HepG2 (cell line): ENCODE results near the gene LASP1. TPM values are rescaled to one million over a fixed set of nuclear protein-coding genes. Genes with fewer than 3 reads are reported as not detected.
A peak's percentile ranks its signal among the peaks of the same experiment; 100 is the strongest.

Experiments used
- AHDC1 ChIP-seq: sonication (generic); formaldehyde crosslinking; IDR thresholded peaks from 2 replicates; pipeline ENCODE4 v1.5.1; 2020; ENCODE audit warnings: mild to moderate bottlenecking, missing genetic modification reagents, borderline replicate concordance
- BCL6 ChIP-seq: IDR thresholded peaks from 2 replicates; pipeline ENCODE4 v1.6.1; 2016; ENCODE audit warnings: missing genetic modification reagents, missing compliant biosample characterization
- CBX2 ChIP-seq, 2 experiments: fragments of 200-600 bp in 1 of 2; sonication (generic); formaldehyde crosslinking in 1 of 2; IDR thresholded peaks; 2 replicates each; pipeline versions ENCODE4 v1.7.0 to v1.8.1; 2018 to 2022; ENCODE audit warnings: low read depth in 2 of 2, low read length in 1 of 2, mild to moderate bottlenecking in 1 of 2, missing genetic modification reagents in 1 of 2
- E2F1 ChIP-seq: sonication (generic); formaldehyde crosslinking; IDR thresholded peaks from 2 replicates; pipeline ENCODE4 v1.5.0; 2020; ENCODE audit warnings: missing genetic modification reagents
- JUN ChIP-seq: sonication (generic); formaldehyde crosslinking; IDR thresholded peaks from 2 replicates; pipeline ENCODE4 v1.4.0; 2020; ENCODE audit warnings: mild to moderate bottlenecking, missing genetic modification reagents
- KDM5B ChIP-seq: sonication (generic); formaldehyde crosslinking; IDR thresholded peaks from 2 replicates; pipeline ENCODE4 v1.4.0; 2020; ENCODE audit warnings: missing genetic modification reagents, mild to moderate bottlenecking, borderline replicate concordance
- LCORL ChIP-seq, 2 experiments: fragments of 450-650 bp in 1 of 2; sonication (generic) in 1 of 2; formaldehyde crosslinking in 1 of 2; IDR thresholded peaks; 2 replicates each; pipeline versions ENCODE4 v1.5.0 to v1.6.1; 2017 to 2020; ENCODE audit warnings: antibody characterized with exemption in 1 of 2, missing genetic modification reagents in 1 of 2
- PAXIP1 ChIP-seq: sonication (generic); formaldehyde crosslinking; conservative IDR thresholded peaks from 2 replicates; pipeline ENCODE4 v1.4.0; 2020; ENCODE audit warnings: mild to moderate bottlenecking, missing genetic modification reagents, moderate library complexity
- STAG1 ChIP-seq: sonication (generic); formaldehyde crosslinking; IDR thresholded peaks from 2 replicates; pipeline ENCODE4 v1.4.0; 2020; ENCODE audit warnings: missing genetic modification reagents
- TEAD3 ChIP-seq: optimal IDR thresholded peaks from 2 replicates; pipeline ENCODE3; 2016; ENCODE audit warnings: borderline replicate concordance
- TFE3 ChIP-seq: IDR thresholded peaks from 2 replicates; pipeline ENCODE4 v1.6.1; 2016
- ZNF362 ChIP-seq: sonication (generic); formaldehyde crosslinking; IDR thresholded peaks from 2 replicates; pipeline ENCODE4 v1.4.0; 2020; ENCODE audit warnings: missing genetic modification reagents, mild to moderate bottlenecking, borderline replicate concordance
- polyA plus RNA-seq, 8 experiments: library from polyadenylated mRNA; depleted of rRNA in 3 of 8; stranded (reverse) in 7 of 8; unstranded in 1 of 8; fragments of >200 nt; fragmentation: Illumina TruSeq in 4 of 8; extraction: Trizol in 4 of 8; gene quantifications; 2 replicates each; pipeline versions ENCODE4 v1.2.1 to v1.2.3, GENCODE V29; 2011 to 2016; ENCODE audit warnings: low read depth in 4 of 8, missing spikeins in 1 of 8, mixed read lengths in 1 of 8; ENCODE audit not compliant: insufficient read depth in 1 of 8
- total RNA-seq, 5 experiments: library from RNA; depleted of rRNA; stranded (reverse); fragments of >200 nt; fragmentation: Illumina TruSeq; extraction: Trizol; gene quantifications; 2 replicates each; pipeline ENCODE4 v1.2.3, GENCODE V29; 2016; ENCODE audit warnings: low read depth in 1 of 5

LASP1 gene
- total and polyA plus RNA-seq, 2 of the 13 experiments (the other 11 are each of a cell fraction or from before 2014, with no cell fraction given), result 70.1 to 97.0 TPM

GRCh38 chr17:38867968-38868816 is 1.7 kb upstream of the LASP1 start (continued):
- TF ChIP-seq TFE3 (0 out of 2 replicates have a peak, but pooled peaks have one; percentile 13), ZNF362 (peak; percentile 71; the same call in 1 of the 2 replicates), LCORL (IDR thresholded peaks at IDR 0.05) (no peak), LCORL (CRISPR knock-in tag; IDR thresholded peaks at IDR 0.05) (peak; percentile 6; the same call in 1 of the 2 replicates), BCL6 (CRISPR knock-in tag) (peak; percentile 10; the same call in 1 of the 2 replicates), KDM5B (CRISPR knock-in tag) (0 out of 2 replicates have a peak, but pooled peaks have one; percentile 36), AHDC1 (0 out of 2 replicates have a peak, but pooled peaks have one; percentile 30), STAG1 (peak; percentile 7; the same call in 1 of the 2 replicates), CBX2 (IDR thresholded peaks at IDR 0.05; ENCODE audit: low read depth, low read length) (no peak), CBX2 (CRISPR knock-in tag; IDR thresholded peaks at IDR 0.05; ENCODE audit: low read depth) (no peak), JUN (0 out of 2 replicates have a peak, but pooled peaks have one; percentile 9), E2F1 (0 out of 2 replicates have a peak, but pooled peaks have one; percentile 30), TEAD3 (CRISPR knock-in tag) (peak; percentile 89), PAXIP1 (CRISPR knock-in tag) (peak; percentile 40; the same call in 1 of the 2 replicates)
